ENCODE results near the gene IFRD1.

DNA sequence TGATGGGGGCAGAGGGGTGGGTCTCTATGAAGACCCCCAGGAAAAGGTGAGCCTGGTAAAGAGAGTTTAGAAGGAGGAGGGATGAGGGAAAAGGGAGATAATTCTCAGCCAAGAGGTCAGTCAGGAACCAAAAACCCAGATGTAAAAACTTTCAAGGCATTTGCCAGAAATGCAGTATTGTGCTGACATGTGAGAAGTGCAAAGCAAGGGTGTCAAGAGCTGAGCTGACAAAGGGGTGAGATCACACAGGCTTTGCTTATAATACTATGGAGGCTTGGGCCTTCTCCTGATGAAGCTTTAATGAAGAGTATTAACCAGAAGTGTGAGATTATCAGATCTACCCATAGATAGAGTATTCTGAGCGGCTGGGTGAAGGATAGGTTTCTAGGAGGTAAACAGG, 22.3 kb upstream of the IFRD1 start:
- TF ChIP-seq NFRKB (IDR thresholded peaks at IDR 0.05), result no peak
- TF ChIP-seq FOXM1 (IDR thresholded peaks at IDR 0.05; ENCODE audit: borderline replicate concordance), result no peak
- TF ChIP-seq TARDBP (IDR thresholded peaks at IDR 0.05), result no peak
- no peak for TF ChIP-seq ELF4 (IDR thresholded peaks at IDR 0.05)
- TF ChIP-seq SP1 (IDR thresholded peaks at IDR 0.05), result no peak
- TF ChIP-seq, protein P1, sequence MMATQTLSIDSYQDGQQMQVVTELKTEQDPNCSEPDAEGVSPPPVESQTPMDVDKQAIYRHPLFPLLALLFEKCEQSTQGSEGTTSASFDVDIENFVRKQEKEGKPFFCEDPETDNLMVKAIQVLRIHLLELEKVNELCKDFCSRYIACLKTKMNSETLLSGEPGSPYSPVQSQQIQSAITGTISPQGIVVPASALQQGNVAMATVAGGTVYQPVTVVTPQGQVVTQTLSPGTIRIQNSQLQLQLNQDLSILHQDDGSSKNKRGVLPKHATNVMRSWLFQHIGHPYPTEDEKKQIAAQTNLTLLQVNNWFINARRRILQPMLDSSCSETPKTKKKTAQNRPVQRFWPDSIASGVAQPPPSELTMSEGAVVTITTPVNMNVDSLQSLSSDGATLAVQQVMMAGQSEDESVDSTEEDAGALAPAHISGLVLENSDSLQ (IDR thresholded peaks at IDR 0.05), result no peak
- no peak for TF ChIP-seq ARNT (IDR thresholded peaks at IDR 0.05)
- no peak for TF ChIP-seq CTBP1 (IDR thresholded peaks at IDR 0.05; ENCODE audit: borderline replicate concordance)
- no peak for TF ChIP-seq ZNF384 (IDR thresholded peaks at IDR 0.05)
- TF ChIP-seq FOXK2 (IDR thresholded peaks at IDR 0.05), result no peak
- TF ChIP-seq BHLHE40 (IDR thresholded peaks at IDR 0.05; ENCODE audit: borderline replicate concordance), result no peak
- no peak for TF ChIP-seq SUZ12 (IDR thresholded peaks at IDR 0.05)
- TF ChIP-seq L3MBTL2 (conservative IDR thresholded peaks at IDR 0.05), result no peak

Data from HEK293T (cell line).